GM18520 (cell line): ENCODE results near the gene ARID3A.
"Not testable (repeated sequence)": the region's sequence is repeated elsewhere in the genome, so short reads cannot be mapped to it uniquely, and the experiment has no call there.

Experiments used
- ATAC-seq: cut with Tn5 transposase; IDR thresholded peaks from one replicate; pipeline ENCODE4 v1.9.1; 2021; ENCODE audit not compliant: unreplicated experiment

The ARID3A gene

DNA sequence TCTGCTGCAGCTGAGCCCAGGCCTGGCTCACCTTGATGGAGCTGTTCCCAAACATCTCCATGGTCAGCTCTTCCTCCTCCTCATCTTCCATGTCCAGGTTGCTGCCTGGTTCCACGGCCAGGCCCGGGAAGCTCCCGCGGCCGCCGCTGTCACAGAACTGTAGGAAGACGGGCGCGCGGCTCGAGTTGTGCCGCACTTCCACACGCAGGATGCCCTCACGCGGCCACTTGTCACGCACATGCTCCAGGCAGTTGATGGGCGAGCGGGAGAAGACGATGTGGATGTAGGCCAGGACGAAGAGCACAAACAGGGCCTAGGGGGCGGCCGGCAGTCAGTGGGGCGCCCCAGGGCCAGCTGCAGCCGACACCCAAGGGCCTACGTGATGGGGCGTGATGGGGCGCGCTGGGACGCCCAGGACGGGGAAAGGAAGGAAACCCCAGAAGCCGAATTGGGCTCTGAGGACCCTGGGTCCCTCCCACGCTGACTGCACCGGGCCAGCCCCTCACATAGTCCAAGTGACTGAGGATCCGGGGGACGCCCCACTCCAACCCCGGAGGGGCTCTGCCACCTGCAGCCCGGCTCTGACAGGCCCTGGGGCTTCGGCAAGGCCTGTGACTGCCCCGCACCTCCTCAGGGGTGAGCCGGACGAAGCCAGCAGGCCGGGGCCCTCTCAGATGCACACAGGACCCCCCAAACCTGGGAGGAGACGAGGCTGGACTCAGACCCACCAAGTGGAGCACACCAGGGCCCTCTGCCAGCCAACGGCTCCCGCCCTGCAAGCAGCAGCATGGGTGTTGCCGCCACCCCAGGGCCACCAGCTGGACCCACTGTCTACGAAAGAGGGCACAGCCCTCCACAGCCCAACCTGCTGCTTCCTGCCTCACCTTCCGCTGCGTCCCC is 88.6 kb downstream of the ARID3A start:
- no peak for ATAC-seq

DNA sequence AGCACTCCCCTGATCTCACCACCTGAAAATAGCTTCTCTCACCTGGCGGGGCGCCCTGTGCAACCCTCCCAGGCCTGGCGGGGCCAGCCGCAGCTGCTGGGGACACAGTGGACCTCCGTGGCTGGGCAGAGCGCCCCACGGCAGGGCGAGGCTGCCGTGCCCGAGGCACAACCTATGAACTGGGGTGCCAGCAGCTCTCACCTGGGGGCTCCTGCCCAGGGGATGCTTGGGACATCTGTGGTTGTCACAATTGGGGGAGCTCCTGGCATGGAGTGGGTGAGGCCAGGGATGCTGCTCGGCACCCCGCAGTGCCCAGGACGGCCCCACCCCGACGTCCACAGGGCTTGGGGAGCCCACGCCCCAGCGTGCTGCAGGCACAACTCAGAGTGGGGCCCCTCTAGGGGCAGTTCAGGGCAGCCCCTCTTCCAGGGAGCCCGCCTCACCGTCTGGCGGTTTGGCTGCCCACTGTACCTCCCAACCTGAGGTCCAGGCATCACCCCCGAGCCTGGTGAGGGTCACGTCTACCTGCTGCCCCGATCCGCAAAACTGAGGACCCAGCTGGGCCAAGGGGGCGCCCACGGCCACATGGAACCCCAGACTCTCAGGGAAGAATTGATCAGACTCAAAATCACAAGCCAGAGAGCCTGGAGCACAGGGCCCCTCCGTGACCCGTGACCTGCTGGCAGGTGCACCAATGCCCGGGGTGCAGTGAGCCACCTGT is 89.4 kb downstream of the ARID3A start:
- ATAC-seq: no peak

- no peak for ATAC-seq
Observed at GRCh38 chr19:1015782-1016646, 90.2 kb downstream of the ARID3A start.

- ATAC-seq: no peak
Observed at GRCh38 chr19:1016647-1017114, 90.8 kb downstream of the ARID3A start.

GRCh38 chr19:1017115-1017905 is 91.5 kb downstream of the ARID3A start:
- no peak for ATAC-seq

DNA sequence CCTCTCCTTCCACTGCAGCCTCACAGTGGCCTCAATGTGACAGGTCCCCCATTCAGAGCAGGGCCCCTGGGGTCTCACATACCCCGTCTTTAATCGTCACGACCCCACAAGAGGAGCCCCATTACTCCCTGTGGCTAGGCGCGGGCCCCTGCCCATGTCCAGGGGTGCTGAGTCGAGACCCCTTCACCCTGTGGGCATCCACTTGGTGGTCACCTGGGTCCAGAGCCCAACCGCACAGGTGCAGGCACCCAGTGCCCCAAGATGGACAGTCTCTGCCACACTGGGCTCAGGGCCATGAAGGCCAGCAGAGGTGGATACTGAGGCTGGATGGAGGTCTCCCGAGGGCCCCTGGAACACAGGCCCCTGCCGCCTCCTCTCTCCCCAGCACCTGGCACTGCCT is 92.1 kb downstream of the ARID3A start:
- no peak for ATAC-seq

GRCh38 chr19:1018393-1018792 is 92.6 kb downstream of the ARID3A start:
- ATAC-seq: no peak

DNA sequence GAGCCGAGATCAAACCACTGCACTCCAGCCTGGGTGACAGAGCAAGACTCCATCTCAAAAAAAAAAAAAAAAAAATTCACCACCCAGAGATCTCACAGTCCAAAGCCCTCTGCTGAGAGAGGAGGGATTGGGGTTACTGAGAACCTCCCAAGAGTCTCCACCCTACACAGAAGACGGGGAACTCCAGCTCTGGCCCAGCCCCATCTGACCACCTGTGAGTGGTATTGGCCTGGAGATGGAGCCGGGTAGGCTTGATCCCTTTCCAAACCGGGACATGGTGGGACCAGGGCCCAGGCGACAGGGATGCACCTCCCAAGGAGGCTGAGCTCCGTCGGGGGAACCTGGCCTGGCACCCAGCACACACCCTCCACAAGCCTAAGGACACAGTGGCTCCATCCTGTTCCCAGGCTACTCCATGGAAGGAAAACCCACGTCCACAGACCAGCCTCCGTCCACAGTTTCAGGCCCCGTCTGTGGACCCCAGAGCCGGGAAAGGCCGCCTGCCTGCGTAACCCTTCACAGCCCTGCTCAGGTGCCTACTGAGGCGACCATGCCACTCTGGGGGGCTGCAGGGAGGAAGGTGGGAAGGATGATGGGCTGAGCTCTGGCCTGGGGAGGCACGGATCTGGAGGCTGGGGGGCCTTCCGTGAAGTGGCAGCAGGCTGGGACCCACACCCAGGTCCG is 93.2 kb downstream of the ARID3A start:
- ATAC-seq: no peak

- no peak for ATAC-seq
Observed at GRCh38 chr19:1019616-1019961, 93.8 kb downstream of the ARID3A start.

DNA sequence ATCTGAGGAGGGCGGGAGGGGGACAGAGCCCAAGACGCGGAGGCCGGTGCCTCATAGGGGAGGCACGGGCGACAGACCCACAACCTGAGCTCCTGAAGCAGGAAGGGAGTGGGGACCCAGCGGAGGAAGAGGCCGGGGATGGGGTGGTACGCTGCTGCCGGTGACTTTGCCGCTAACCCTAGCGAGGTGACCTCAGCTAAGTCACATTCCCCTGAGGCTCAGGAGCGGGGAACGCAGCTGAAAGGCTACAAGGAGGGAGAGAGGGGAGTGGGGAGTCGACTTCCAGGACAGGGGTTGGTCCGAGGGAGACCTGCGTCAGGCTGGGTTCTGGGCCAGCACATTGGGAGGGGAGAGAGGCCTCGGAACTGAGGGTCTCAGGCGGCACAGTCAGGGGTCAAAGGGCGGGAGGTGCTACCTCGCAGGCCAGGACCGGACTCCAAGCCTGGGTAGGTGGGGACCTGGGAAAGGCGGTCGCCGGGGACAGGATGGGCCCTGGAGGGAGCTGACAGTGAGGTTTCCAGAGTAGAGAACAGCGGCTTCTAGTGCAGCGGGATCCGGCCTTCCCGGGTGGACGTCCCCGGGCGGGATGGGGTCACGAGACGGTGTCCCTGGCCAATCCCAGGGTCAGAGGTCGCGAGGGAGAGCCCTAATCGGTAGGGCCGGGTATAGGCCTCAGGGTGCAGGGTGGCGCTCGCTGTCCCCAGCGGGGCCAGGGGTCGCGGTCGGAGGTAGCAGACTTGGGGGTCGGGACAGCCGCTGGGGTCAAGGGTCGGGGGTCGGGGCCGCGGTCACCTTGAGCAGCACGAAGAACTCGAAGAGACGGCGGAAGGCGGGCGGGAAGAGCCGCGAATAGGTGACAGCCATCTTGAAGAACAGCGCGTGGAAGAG is 94.4 kb downstream of the ARID3A start:
- ATAC-seq: no peak

DNA sequence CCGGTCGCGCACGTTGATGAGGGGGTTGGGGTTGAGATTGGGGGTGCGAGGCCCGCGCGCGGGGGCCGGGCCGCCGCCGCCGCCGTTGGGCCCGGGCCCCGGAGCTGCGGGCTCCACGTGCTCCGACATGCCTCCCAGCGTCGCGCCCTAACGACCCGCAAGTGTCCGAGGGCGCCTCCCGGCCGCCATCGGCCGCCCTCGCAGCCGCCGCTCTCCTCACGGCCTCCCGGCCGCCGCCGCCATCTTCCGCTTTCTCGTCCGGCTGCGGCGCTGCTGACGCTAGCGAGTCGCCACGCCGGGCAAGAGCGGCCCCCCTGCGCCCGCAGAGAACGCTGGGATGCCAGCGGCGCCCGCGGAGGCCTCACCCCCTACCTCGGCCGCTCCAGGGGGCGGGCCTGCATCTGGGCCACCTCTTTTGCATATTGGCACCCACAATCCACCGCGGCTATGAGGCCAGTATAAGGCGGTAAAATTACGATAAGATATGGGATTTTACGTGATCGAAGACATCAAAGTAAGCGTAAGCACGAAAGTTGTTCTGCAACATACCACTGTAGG is 95.1 kb downstream of the ARID3A start, which contains the start of gene TMEM259:
Gene TMEM259, minus strand, starts transcription at position 256 of the 558 bp plus-strand sequence. Its CDS starts 127 bp downstream, at position 129.
- peak; percentile 74 for ATAC-seq

- not testable (repeated sequence) for ATAC-seq
Observed at GRCh38 chr19:1023883-1024188, 98.0 kb downstream of the ARID3A start.

DNA sequence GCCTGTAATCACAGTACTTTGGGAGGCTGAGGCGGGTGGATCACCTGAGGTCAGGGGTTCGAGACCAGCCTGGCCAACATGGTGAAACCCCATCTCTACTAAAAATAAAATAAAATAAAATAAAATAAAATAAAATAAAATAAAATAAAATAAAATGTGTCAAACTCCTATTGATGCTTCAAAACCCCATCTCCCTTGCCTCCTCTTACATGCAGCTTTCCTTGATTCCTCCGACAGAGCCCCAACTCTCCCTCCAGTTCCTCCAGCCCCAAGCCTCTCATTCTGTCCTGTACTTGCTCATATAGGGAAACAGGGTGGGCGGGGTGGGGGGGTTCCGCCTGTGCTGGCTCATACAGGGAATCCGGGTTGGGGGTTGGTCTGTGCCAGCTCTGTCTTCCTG is 99.2 kb downstream of the ARID3A start:
- ATAC-seq: not testable (repeated sequence)
